Tongue (tissue), 2 donors: ENCODE data around the gene ITGB7. TPM values are rescaled to one million over a fixed set of nuclear protein-coding genes. Genes with fewer than 3 reads are reported as not detected.

Experiments used
- DNase-seq: peaks from one replicate; pipeline ENCODE4 v3.0.0-alpha.2; 2015
- total RNA-seq: library from RNA; depleted of rRNA; stranded (reverse); fragments of >200 nt; gene quantifications from one replicate; pipeline ENCODE4 v1.2.3, GENCODE V29; 2014

ITGB7 gene
- total RNA-seq, 1 donor from 2014 or later, result 1.2 TPM

DNA sequence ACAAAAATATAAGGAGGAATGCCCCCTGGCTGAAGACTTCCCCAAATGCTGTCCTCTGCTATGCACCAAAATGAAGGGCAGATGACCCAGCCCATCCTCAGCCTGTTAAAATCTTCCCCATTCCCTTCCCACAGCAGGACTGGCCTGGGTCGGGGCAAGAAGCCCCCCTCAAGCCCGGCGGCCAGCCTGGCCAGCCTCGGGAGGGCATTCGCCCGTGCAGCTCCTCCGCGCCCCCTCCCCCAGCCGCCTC, 24.5 kb upstream of the ITGB7 start:
- DNase-seq, result peak; percentile 18

DNA sequence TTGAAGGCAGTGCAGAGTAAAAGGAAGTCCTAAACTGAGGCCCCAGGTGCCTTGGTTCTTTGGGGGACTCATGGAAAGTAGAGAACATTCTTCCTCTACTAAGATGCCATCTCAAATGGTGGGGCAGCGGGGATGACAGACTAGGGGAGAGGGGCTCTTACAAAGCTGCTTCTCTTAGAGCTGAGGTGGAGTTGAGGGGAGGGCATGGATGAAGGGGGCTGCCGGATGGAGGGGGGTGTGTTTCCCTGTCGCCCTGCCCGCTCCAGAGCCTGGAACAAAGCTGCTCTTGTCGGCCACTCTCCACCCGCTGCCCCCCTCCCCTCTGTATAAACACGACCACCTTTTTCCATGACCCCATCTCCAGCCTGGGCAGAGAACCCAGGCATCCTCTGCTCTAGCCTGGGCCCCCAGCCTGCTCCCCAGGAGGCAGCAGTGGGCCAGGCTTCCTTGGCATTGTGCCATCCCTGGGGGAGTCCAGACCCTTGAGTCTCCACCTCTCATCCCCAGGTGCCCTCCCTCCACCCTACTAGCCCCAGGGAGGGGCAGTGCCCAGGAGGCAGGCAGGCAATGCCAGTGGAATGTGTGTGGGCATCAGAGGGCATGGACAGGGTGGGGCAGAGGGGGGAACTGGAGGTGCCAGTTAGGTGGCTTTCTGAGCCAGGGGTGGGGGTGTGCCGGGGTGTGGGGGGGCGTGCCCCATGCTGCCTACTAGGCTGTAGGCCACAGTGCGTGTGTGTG, 23.2 kb upstream of the ITGB7 start:
- DNase-seq, result peak; percentile 52

DNA sequence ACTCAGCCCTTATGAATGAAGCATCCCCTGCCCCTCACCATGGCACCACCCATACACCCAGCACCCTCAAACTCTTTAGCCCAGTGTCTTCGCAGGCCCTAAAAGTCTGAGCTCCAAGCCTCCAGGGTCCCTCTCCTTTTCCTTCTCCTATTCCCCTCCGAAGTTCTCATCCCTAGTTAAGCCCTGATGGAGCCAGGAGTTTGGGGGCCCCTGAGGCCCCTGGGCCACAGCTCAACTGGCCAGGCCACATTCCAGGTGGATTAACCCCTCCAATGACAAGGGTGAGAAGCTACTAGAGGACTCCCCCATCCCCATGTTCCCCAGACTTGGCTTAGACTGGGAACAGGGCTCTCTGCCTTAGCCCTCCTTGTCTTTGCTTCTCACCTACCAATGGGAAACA, 22.4 kb upstream of the ITGB7 start:
- no peak for DNase-seq

DNA sequence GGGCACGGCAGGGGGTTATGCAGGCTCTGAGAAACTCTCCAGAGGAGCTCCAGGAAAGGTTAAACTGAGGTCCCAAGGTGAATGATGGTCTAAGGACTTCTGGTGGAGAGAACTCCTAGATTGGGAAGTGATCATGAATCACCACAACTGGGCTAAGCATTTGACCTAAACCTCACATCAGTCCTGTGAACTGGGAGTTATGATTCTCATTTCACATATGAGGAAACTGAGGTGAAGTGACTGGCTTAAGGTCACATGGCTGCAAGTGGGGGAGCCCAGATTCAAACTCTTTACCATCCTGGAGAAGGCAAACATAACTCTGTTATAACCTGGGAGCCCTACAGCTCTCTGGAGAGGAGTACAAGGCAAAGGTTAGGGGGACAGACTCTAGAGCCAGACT, 20.8 kb upstream of the ITGB7 start:
- no peak for DNase-seq

DNA sequence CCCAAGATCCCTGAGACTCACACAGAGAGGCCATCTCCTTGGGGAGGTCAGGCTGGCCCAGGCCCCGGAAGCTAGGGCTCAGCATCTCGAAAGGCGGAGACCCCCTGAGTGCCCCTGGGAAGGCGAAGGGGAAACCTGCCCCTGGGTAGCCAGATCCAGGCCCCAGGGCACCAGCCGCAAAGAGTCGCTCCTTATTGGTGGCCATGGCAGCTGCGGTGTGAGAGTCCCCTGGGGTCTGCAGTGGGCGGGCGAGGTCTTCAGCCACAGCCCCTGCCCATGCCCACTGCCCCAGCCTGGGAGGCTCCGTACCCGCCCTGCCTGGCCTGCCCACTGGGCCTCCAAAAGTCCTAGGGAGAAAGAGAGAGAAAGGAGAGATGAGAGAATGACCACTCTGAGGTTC, 20.3 kb upstream of the ITGB7 start:
- no peak for DNase-seq

DNA sequence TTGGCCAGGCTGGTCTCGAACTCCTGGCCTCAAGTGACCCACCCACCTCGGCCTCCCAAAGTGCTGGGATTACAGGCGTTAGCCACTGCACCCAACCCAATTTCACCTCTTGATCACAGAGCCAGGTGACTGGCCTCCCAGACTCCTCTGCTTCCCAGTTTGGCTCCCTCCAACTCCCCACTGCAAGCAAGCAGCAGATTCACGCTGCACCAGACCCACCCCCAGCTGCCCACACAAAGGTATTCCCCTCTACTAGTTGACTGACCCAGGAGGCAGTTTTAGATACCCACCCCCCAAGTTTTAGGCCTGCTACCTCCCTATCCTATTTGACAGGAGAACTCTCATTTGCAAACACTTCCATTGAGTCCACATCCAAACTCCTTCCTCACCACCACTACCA, 19.8 kb upstream of the ITGB7 start:
- DNase-seq, result no peak

DNA sequence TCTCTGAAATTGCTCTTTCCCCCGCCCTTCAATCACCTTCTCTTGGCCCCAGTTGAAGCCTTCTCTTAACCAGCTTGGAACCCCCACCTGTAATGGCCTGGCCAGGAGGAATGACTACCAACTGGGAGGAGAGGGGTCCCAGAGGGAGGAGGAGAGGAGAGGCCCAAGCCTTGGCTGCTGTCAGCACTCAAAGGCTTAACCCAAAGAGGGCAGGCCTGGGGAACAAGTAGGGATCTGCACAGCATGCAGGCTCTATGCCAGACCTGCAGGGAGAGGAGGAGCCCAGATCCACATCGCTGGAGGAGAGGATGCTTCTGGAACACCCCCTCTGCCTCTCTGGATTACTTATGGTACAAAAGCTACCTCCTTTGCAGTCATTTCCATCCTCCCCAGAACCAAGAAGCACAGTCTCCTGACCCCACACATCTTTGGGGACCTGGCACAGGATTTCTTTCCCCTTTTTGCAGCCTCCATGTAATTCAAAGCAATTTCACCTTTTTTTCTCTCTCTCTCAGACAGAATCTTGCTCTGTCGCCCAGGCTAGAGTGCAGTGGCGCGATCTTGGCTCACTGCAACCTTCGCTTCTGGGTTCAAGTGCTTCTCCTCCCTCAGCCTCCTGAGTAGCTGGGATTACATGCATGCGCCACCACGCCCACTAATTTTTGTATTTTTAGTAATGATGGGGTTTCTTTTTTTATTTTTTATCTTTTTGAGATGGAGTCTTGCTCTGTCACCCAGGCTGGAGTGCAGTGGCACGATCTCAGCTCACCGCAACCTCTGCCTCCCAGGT, 18.8 kb upstream of the ITGB7 start:
- DNase-seq, result peak; percentile 61

DNA sequence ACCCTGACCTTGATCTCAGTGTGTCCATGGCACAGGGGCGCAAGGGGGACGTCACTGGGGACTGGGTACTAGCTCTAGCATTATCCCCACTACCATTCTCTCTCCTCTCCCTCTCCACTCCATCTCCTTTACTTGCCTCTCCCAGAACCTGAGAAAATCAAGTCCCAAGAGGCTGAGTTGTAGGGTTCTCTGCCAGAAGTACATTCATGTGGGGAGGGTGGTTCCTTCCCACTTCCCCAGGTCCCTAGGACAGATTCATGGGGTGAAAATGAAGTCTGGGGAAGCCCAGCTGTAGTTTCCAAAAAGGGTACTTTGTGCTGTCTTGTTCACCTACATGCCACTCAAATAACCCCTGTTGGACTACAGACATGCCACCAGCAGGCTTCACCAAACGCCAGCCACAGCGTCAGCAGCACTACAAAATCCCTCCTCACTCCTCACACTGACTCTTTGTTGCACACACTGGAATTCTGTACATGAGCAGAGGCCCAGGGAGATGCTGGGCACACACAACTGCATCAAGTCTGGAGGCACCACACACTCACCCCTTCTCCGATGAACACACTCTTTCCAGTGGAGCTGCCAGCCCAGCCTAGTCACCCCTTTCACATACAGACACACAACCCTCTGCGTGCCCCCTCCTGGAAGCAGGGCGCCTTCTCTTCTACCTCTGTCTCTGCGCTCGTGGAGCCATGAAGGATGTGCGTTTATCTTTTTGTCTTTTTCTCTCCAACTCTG, 18.0 kb upstream of the ITGB7 start:
- peak; percentile 63 for DNase-seq

DNA sequence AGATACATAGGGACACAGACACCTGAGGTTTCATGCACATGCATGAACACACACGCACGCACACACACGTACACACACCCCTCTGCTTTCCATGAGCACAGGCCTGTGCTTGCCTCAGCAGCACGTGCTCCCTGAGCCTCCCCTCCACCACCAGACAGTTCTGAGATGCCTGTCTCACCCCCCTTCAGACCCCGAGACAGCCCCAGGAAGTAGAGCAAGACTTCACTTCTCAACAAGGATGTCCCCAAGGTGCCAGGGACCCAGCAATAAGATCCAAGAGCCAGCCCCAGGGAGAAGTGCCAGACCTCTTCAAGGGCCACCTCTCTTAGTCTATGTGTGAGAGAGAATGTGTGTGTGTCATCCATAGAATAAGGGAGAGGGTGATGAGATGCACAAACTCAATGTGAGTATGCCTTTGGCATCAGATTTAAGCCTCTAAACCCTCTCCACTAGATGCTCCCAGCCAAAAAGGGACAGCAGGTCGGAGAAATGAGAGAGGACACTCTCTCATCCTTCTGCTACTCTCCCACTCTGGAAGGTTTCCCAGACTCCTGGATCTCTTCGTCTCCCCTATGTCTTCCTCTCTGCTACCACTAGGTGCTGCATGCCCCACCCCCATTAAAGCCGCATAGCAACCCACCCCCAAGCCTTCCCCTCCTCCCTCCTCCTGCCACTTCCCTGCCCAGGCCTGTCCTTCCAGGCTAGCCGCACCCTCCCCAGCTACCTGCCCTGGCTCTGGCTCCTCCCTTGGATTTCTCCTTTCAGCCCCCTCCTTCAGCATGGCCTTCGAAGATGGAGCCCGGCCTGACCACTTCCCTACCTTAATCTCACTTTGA, 17.2 kb upstream of the ITGB7 start:
- DNase-seq, result peak; percentile 73

DNA sequence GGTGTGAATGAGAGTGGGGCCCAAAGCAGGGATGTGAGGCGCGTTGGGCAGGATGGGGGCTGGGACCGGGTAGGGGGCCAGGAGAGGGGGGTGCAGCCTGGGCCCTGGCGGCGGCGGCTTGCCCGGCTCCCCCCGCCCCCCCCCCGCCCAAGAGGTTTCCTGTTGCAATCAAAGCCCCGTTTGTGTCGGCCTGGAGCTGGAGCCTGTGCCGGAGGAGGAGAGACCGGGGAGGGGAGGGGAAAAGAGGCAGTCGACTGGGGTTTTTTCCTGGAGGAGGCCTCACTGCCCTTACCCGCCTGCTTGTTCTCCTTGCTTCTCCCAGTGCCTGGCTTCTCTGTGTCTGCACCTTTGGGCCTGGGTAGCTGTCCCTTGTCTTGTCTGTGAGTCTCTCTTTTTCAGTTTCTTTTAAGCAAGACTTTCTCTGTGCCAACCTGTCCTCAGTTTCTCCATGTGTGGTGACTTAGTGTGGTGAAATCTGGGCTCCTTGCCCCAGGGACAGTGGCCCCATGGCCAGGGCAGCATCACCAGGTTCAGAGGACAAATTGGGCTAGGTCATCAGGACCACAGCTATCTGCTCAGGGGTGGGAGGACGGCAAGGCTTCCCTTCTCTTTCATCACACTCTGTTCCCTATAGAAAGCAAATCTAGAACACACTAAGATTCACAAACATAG, 16.5 kb upstream of the ITGB7 start:
- peak; percentile 81 for DNase-seq

DNA sequence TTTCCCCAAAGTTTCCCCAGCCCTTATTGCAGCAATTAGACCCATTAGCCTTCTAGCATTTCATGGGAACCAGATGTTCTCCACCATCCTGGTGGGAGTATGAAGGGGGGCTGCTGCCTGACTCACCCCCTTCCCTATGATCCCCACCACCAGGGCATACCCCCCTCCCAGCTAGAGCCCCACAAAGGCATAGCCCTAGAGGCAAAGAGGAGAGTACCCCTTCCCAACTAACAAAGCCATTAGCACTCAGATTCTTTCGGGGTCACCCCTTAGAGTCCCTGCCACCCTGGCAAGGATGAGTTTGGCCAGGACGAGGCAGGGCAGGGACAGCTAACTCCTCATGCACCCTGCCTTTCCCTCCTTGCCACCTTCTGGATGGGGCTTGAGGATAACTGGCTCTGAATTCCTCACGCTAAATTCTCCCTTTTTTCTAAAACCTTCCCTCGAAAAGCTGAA, 15.8 kb upstream of the ITGB7 start:
- peak; percentile 22 for DNase-seq

DNA sequence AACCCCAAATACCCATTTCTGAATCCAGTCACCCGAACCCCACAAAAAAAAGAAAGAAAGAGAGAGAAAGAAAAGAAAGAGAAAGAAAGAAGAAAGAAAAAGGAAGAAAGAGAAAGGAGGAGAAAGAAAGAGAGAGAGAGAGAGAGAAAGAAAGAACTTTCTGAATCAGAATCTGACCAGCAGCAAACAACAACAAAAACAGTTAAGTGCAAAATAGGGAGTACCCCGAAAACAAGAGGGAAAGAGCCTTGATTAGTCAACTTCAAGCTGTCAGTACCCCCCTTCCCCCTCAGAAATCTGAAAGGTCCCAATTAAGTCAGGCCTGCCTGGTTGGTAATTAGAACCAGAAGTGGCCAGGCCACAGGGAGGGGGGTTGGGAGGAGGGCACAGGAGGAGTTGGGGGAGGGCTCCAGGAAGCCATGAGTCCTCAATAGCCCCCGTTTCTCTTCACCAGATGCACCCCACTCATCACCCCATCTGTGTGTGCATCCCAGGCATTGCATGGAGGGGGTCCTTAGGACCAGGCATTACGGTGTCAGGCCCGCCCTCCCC, 15.2 kb upstream of the ITGB7 start:
- peak; percentile 33 for DNase-seq

DNA sequence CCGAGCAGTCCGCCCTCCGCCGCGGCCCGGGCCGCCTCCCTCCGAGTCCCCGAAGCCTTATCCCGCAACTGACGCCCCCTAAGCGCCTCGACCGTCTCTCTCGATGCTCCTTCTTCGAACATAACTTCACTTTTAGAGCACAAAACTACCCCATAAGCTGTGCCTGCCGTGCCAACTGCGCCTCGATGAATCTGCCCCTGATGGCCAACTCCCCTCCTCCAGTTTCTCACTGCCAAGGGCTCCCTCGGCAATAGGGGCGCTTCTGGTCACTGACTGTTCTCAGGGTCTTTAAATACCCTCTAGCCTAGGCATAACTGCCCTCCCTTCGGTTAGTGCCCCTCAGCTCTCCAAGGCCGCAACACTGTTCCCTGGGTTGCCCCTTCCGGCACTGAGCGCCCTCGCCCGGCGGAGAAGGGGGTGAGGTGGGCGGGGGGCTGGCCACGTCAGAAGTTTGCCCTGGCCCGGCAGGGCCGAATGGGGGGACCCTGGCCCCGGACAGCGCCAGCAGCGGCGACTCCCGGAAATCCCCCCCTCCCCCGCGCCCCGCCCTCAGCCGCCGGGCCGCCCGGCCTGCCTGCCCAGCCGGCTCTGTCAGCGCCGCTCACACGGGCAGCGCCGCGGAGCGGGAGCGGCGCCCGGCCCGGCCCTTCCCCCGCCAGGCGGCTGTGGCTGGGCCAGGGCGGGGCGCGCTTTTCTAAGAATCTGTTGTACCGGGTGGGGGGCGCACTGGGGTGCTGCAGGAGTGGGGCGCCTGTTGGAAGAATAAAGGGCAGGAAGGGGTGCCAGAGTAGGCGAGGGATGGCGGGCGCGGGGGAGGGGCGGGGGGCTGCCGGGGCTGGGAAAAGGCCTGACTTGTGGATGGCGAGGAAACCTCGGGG, 14.4 kb upstream of the ITGB7 start:
- DNase-seq, result peak; percentile 82

DNA sequence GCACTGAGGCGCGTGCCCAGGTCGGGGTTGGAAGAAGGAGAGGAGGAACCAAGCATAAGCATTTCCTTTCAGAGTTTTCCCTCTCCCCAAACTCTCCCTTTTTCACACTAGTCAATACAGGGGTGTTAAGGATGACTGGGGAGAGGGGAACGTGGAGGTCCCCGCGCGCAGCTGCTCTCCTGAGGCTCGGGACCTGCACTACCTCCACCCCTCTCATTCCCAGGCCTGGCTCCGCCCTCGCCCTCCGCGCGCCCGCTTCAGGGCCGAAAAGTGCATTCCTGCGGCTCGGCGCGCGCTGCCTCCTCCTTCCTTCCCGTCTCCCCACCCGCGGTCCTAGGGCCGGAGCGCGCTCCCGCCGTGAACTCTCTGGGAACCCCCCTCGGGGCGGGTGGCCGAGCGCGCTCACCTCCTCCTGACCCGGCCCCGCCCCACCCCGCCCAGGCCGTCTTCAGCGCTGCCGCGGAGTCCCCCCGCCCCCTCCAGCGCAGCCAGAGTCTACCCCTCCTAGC, 13.7 kb upstream of the ITGB7 start:
- DNase-seq, result peak; percentile 94

DNA sequence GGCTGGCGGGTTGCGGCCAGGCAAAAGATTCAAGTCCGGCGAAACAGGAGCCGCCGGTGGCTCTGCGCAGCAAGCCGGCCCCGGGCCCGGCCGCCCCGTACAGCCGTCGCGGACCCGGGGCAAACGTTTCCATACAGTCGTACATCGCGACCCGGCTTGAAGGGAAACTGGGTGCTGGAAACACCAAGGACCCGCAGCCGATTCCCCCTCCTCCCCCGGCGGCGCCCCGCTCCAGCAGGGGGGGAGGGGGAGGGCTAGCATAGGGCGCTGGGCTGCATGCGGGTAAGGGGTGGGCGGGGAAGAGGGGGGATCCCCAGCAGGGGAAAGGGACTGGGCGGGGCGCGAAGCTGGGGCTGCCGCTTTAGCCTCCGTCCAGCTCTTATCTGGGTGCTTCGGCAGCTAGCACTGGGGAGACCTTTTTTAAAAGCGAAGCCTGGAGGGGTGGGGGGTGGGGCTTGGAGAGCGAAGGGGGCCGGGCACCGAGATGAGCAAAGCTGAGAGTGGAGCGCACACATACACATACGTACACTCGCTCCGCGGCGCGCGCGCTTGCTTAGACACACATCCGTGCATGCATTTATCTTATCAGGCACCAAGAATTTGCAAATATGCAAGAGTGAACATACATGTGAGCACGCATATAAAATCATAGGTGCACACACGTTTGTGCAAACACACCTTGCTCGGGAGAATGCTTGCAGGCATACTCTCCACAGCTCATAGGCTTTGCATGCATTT, 13.1 kb upstream of the ITGB7 start:
- peak; percentile 85 for DNase-seq

DNA sequence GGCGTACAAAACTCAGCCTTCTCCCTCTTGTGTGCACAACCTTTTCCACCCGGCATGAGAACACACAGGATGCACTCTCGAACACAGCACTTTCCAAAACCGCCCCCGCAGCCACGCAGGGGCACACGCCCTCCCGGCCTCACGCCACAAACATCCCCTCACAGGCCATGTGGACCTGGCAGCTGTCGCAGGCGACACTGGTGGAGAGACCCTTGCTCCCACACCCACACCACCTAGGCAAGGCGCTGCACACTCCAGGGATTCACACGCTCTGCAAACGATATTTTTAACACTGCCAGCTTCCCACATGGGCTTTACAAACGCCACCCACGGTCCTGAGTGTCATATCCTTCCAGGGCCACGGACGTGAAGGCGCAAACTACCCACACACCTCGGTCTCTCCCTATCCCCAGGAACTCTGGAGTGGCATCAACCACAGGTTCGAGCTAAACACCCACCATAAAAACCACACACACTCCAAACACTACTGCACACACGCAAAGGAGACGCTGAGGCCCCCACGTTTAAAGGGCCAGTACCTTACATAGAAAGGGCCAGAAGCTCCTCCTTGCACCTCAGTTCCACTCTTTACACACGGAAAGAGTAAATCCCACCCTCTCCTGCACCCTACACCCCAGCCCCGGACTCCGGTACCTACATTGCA, 12.4 kb upstream of the ITGB7 start:
- peak; percentile 43 for DNase-seq

DNA sequence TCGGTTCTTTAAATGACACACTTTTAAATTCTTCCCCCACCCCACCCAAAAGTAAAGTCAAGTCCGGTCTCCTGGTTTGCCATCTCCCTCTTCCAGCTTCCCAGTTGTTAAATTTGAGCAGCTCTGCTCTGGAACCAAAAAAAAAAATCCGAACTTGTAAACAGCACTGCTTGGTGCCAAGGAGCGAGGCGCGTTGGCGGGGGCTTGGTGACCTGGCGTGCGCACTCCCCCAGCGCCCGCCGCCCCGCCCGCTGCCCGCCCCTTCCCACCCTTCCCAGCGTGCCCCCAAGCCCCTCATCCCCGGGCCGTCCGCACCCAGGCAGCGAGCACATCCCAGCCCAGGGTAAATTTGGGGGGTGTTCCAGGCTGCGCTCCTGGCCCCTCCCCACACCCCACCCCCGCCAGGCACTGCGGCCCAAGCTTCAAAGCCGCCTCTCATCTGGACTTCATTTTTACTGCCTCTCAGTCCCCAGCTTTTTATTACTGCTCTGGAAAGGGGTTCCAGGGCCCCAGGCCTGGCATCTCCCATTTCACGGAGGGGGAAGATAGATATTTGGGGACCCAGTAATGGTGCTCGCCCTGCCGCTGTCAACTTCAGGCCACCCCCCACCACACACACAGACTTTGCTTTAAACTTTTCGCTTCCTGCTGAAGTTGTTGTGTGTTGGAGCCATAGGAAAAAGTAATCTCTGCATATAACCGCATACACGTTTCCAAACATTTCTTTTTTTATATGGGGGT, 11.7 kb upstream of the ITGB7 start:
- peak; percentile 44 for DNase-seq

DNA sequence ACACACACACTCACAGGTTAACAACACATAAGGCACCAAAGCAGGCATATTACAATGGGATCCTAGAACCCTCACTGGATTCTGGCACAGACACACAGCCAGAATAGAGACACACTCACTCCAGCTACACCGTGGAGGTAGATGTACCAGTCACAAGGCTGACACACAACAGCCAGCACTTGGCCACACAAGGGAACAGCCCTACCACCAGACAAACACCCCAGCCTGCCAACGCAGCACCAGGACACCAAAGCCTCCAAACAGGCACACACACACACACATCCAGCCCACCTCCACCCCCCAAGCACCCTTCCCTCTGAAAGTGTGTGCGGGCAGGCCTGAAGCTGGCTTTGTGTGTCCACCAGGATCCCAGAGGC, 10.9 kb upstream of the ITGB7 start:
- no peak for DNase-seq
